CD14-positive monocyte (primary cell): ENCODE data around the gene NOM1. TPM values are rescaled to one million over a fixed set of nuclear protein-coding genes. Genes with fewer than 3 reads are reported as not detected.

Experiments
- DNase-seq, 3 donors: peaks; one replicate each; pipeline ENCODE4 v3.0.0-alpha.2; 2011 to 2022
- H2AFZ ChIP-seq: 2 replicates; pipeline ENCODE4 v1.6.0; 2012; ENCODE audit warnings: mild to moderate bottlenecking, low read depth, low read length, inconsistent platforms; ENCODE audit not compliant: insufficient read depth, poor library complexity, severe bottlenecking
- H3K27ac ChIP-seq, 2 donors: 1 replicate in 1 of 2; 2 replicates in 1 of 2; pipeline ENCODE4 v1.5.1; 2012 to 2013; ENCODE audit warnings: low read length in 2 of 2, control low read depth in 1 of 2, inconsistent platforms in 1 of 2, low read depth in 1 of 2, mild to moderate bottlenecking in 1 of 2
- H3K27me3 ChIP-seq, 2 donors: one replicate each; pipeline versions ENCODE4 v1.6.0 to v1.6.1; 2011 to 2013; ENCODE audit warnings: low read length in 2 of 2; ENCODE audit not compliant: control insufficient read depth in 2 of 2, insufficient read depth in 2 of 2
- H3K36me3 ChIP-seq, 2 donors: replicated peaks in 1 of 2; 1 replicate in 1 of 2; 2 replicates in 1 of 2; pipeline versions ENCODE4 v1.5.1 to v1.6.1; 2012 to 2013; ENCODE audit warnings: low read length in 2 of 2, control low read depth in 1 of 2, inconsistent platforms in 1 of 2, mild to moderate bottlenecking in 1 of 2; ENCODE audit not compliant: insufficient read depth in 2 of 2, control insufficient read depth in 1 of 2
- H3K4me1 ChIP-seq, 2 donors: 1 replicate in 1 of 2; 2 replicates in 1 of 2; pipeline versions ENCODE4 v1.5.1 to v1.6.1; 2012 to 2013; ENCODE audit warnings: low read length in 2 of 2, control low read depth in 1 of 2, inconsistent platforms in 1 of 2, mild to moderate bottlenecking in 1 of 2, moderate library complexity in 1 of 2; ENCODE audit not compliant: insufficient read depth in 2 of 2, control insufficient read depth in 1 of 2
- H3K4me2 ChIP-seq: replicated peaks from 2 replicates; pipeline ENCODE3; 2012; ENCODE audit warnings: low read length, moderate library complexity, mild to moderate bottlenecking; ENCODE audit not compliant: poor library complexity, severe bottlenecking; ENCODE audit errors: extremely low read depth
- H3K4me3 ChIP-seq, 3 experiments: fragments of 200-600 bp in 1 of 3; sonication (generic) in 1 of 3; replicated peaks in 1 of 3; 1 replicate in 2 of 3; 2 replicates in 1 of 3; pipeline ENCODE4 v1.5.1; 2011 to 2013; ENCODE audit warnings: low read length in 3 of 3, mild to moderate bottlenecking in 3 of 3, control low read depth in 2 of 3, low read depth in 2 of 3, inconsistent platforms in 1 of 3, moderate library complexity in 1 of 3
- H3K79me2 ChIP-seq: 2 replicates; pipeline ENCODE4 v1.6.0; 2012; ENCODE audit warnings: mild to moderate bottlenecking, control low read depth, inconsistent platforms, low read length, moderate library complexity; ENCODE audit not compliant: insufficient read depth
- H3K9ac ChIP-seq: 2 replicates; pipeline ENCODE4 v1.6.0; 2017; ENCODE audit warnings: low read length, mild to moderate bottlenecking; ENCODE audit not compliant: insufficient read depth, poor library complexity, severe bottlenecking
- H3K9me3 ChIP-seq, 2 donors: replicated peaks in 1 of 2; 1 replicate in 1 of 2; 2 replicates in 1 of 2; pipeline versions ENCODE4 v1.5.1 to v1.6.1; 2012 to 2013; ENCODE audit warnings: low read length in 2 of 2, control low read depth in 1 of 2; ENCODE audit not compliant: control insufficient read depth in 1 of 2, insufficient read depth in 1 of 2
- H4K20me1 ChIP-seq: 2 replicates; pipeline ENCODE4 v1.6.0; 2012; ENCODE audit warnings: mild to moderate bottlenecking, low read length, control low read depth, moderate library complexity; ENCODE audit not compliant: insufficient read depth
- H3K27ac Mint-ChIP-seq, 7 donors: one replicate each; pipeline ENCODE4 v1.8.0; 2020; ENCODE audit warnings: mild to moderate bottlenecking in 7 of 7, mixed read lengths in 7 of 7, moderate library complexity in 6 of 7, inconsistent platforms in 2 of 7
- H3K27me3 Mint-ChIP-seq, 3 donors: one replicate each; pipeline ENCODE4 v1.8.0; 2021 to 2022; ENCODE audit warnings: low read depth in 3 of 3, mild to moderate bottlenecking in 3 of 3, mixed read lengths in 3 of 3, moderate library complexity in 3 of 3, inconsistent platforms in 1 of 3
- H3K36me3 Mint-ChIP-seq, 2 donors: one replicate each; pipeline ENCODE4 v1.8.0; 2020; ENCODE audit warnings: mixed read lengths in 2 of 2, inconsistent platforms in 1 of 2, mild to moderate bottlenecking in 1 of 2
- H3K4me1 Mint-ChIP-seq: one replicate; pipeline ENCODE4 v1.8.0; 2020; ENCODE audit warnings: mild to moderate bottlenecking, mixed read lengths
- H3K4me3 Mint-ChIP-seq, 2 donors: one replicate each; pipeline ENCODE4 v1.8.0; 2020; ENCODE audit warnings: mild to moderate bottlenecking in 2 of 2, mixed read lengths in 2 of 2, moderate library complexity in 1 of 2
- H3K9me3 Mint-ChIP-seq, 7 donors: one replicate each; pipeline ENCODE4 v1.8.0; 2020 to 2022; ENCODE audit warnings: mixed read lengths in 7 of 7, mild to moderate bottlenecking in 6 of 7, moderate library complexity in 6 of 7, inconsistent platforms in 2 of 7
- CTCF ChIP-seq: fragments of 200-600 bp; IDR thresholded peaks from one replicate; pipeline ENCODE4 v1.8.0; 2022; ENCODE audit warnings: antibody characterized with exemption, mild to moderate bottlenecking
- WGBS: methylation state at CpG from one replicate; pipeline ENCODE4 v1.1.5; 2013; ENCODE audit warnings: missing lambda C conversion rate; ENCODE audit not compliant: insufficient coverage; 5-methylcytosine and 5-hydroxymethylcytosine counted together
- intact Hi-C, 2 donors: fragments of 100-400 bp; cut with micrococcal nuclease; formaldehyde crosslinking; loops; one replicate each; pipeline versions ENCODE4 v1.15.0 to v1.15.1; 2023
- polyA plus RNA-seq, 3 donors: library from polyadenylated mRNA; depleted of rRNA in 1 of 3; unstranded in 2 of 3; stranded (reverse) in 1 of 3; fragments of 300-500 nt in 2 of 3; fragments of >200 nt in 1 of 3; fragmentation: Illumina TruSeq in 2 of 3; gene quantifications; 1 replicate in 2 of 3; 2 replicates in 1 of 3; pipeline ENCODE4 v1.2.3, GENCODE V29; 2012 to 2021

The NOM1 gene
- polyA plus RNA-seq, 3 donors = 0.89 to 11.5 (median 1.9) TPM

GRCh38 chr7:157004521-157005455 is 55.3 kb downstream of the NOM1 start:
- Histone ChIP-seq H3K79me2 (no peaks in the 10 kb centered on the region), H4K20me1 (no peaks in the 10 kb centered on the region), H3K9me3 (peaks cover 0 to 15% of the 10 kb centered on the region in 2 donors), H2AFZ (no peak overlapping the region), H3K27me3 (peaks cover 75 to 90% of the 10 kb centered on the region in 2 donors), H3K36me3 (no peaks in the 10 kb centered on the region), H3K27ac (no peak overlapping the region), H3K4me2 (no peak overlapping the region), H3K9ac (no peak overlapping the region), H3K4me1 (peaks cover 0 to 3% of the 10 kb centered on the region in 2 donors), H3K4me3 (no peak overlapping the region)
- H3K36me3 Mint-ChIP-seq = peaks cover 0 to 8% of the 10 kb centered on the region in 2 donors
- peaks cover 91 to 95% (median 91%) of the 10 kb centered on the region in 3 donors for H3K27me3 Mint-ChIP-seq
- WGBS = 3% methylated on average over 43 of the region's 56 CpGs
- peaks cover 14% of the 10 kb centered on the region for H3K4me1 Mint-ChIP-seq
- peak overlapping the region in 1 of 2 donors; percentile 79 for H3K4me3 Mint-ChIP-seq
- peaks cover 0 to 27% (median 10%) of the 10 kb centered on the region in 7 donors for H3K9me3 Mint-ChIP-seq
- intact Hi-C loops = no loop called here
- no peak for TF ChIP-seq CTCF
- H3K27ac Mint-ChIP-seq = no peak overlapping the region
- DNase-seq = no peak

DNA sequence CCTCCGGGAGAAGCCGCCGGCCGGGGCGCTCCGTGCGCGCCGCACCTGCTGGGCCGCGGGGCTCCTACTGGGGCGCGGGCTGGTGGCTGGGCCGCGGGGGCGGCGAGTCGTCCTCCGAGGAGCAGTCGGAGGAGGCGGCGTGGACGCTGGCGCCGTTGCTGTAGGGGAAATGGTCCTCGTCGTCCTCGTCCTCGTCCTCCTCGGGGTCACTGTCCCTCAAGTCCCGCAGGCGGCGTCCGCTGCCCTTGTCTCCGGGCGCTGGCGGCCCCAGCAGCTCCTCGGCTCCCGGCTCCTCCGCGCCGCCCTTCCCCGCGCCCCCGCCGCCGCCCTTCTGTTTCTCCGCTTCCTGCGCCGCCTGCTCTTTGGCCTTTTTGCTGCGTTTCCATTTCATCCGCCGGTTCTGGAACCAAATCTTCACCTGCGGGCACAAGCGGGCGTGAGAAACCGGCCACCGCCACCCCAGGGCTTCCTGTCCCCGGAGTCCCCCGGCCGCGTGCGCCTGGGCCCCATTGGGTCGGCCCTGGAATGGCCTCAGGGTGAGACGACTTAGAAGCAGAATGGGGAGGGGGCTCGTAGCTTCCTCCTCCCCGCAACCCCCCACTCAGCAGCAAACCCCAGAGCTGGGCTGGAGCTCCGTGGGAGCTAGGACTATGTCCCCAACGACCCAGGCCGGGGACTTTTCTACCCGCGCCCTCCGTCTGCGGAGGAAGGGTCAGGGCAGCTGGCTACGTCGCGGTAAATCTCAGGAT is 56.1 kb downstream of the NOM1 start:
- Mint-ChIP-seq H3K27ac (no peak overlapping the region), H3K4me3 (peak overlapping the region in 1 of 2 donors; percentile 83), H3K4me1 (peaks cover 10% of the 10 kb centered on the region), H3K9me3 (peaks cover 0 to 22% (median 10%) of the 10 kb centered on the region in 7 donors), H3K27me3 (peaks cover 86 to 94% (median 88%) of the 10 kb centered on the region in 3 donors), H3K36me3 (peaks cover 0 to 6% of the 10 kb centered on the region in 2 donors)
- 4% methylated on average over 65 of the region's 77 CpGs for WGBS
- DNase-seq = no peak
- no peak for TF ChIP-seq CTCF
- H3K4me1 ChIP-seq = no peaks in the 10 kb centered on the region
- H3K4me3 ChIP-seq = no peak overlapping the region
- no peak overlapping the region for H3K27ac ChIP-seq
- H3K4me2 ChIP-seq = no peak overlapping the region
- H3K36me3 ChIP-seq = no peaks in the 10 kb centered on the region
- peaks cover 0 to 15% of the 10 kb centered on the region in 2 donors for H3K9me3 ChIP-seq
- H3K9ac ChIP-seq = no peak overlapping the region
- H2AFZ ChIP-seq = no peak overlapping the region
- H3K27me3 ChIP-seq = peaks cover 73 to 84% of the 10 kb centered on the region in 2 donors
- no peaks in the 10 kb centered on the region for H3K79me2 ChIP-seq
- H4K20me1 ChIP-seq = no peaks in the 10 kb centered on the region
- intact Hi-C loops = no loop called here
